HFFc6 (cell line): ENCODE measurements around the gene SPP2. TPM values are rescaled to one million over a fixed set of nuclear protein-coding genes. Genes with fewer than 3 reads are reported as not detected.

Experiments used
- DNase-seq: peaks from one replicate; pipeline ENCODE4 v3.0.0-alpha.2; 2018
- H3K27ac Mint-ChIP-seq: 2 replicates; pipeline ENCODE4 v1.8.0; 2020; ENCODE audit warnings: mild to moderate bottlenecking, mixed read lengths
- H3K27me3 Mint-ChIP-seq: 2 replicates; pipeline ENCODE4 v1.8.0; 2021; ENCODE audit warnings: mild to moderate bottlenecking, moderate library complexity, mixed read lengths; ENCODE audit not compliant: insufficient read depth
- H3K36me3 Mint-ChIP-seq: 2 replicates; pipeline ENCODE4 v1.8.0; 2021; ENCODE audit warnings: low read depth, mixed read lengths
- H3K4me1 Mint-ChIP-seq: 2 replicates; pipeline ENCODE4 v1.8.0; 2020; ENCODE audit warnings: low read depth, mixed read lengths
- H3K4me3 Mint-ChIP-seq: 2 replicates; pipeline ENCODE4 v1.8.0; 2020; ENCODE audit warnings: mild to moderate bottlenecking, moderate library complexity, mixed read lengths
- H3K9me3 Mint-ChIP-seq: 2 replicates; pipeline ENCODE4 v1.8.0; 2020; ENCODE audit warnings: mild to moderate bottlenecking, mixed read lengths
- long read RNA-seq: library from polyadenylated mRNA; unstranded; transcript quantifications from one replicate; pipeline ENCODE4 v2.0.0, GENCODE V29; 2019
- total RNA-seq, 6 experiments: library from RNA; stranded (reverse); fragmentation: NEBNext Ultra II Directional; extraction: Animal tissue kit (Norgen Biotek cat#: 25700); gene quantifications; 2 replicates in 1 of 6; 3 replicates in 5 of 6; pipeline ENCODE4 v1.2.3, GENCODE V29; 2021
- TF ChIP-seq, protein P1 (sequence below): fragments of 200-600 bp; sonication (generic); IDR thresholded peaks from 2 replicates; pipeline ENCODE4 v1.5.0; 2021; ENCODE audit warnings: antibody characterized with exemption, mild to moderate bottlenecking

Gene SPP2, protein sequence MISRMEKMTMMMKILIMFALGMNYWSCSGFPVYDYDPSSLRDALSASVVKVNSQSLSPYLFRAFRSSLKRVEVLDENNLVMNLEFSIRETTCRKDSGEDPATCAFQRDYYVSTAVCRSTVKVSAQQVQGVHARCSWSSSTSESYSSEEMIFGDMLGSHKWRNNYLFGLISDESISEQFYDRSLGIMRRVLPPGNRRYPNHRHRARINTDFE
- total RNA-seq = not detected
- long read RNA-seq = 0 reads

DNA sequence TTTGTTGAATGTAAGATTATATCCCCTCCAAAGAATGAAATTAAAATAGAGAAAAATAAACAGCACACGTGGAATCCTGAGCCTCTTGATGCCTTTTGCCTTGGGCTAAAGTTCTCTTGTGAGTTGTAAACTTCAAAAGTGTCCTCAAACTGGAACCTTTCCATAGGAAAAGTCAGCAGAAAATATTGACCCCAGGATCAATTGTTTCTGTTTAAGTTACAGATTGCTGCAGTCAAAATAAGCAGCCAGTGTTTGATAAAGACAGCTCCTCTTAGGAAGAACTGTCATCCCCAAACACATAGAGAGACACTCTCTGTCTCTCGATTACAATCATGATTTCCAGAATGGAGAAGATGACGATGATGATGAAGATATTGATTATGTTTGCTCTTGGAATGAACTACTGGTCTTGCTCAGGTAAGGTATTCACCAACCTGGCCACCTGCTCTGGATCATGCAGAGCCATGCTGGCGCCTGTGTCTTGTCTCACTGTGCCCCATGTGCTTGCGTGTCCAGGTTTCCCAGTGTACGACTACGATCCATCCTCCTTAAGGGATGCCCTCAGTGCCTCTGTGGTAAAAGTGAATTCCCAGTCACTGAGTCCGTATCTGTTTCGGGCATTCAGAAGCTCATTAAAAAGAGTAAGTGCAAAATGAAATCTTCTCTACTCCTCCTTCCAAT is at the start of gene SPP2:
Gene SPP2, plus strand, starts transcription at position 248 of the 681 bp plus-strand sequence. Its CDS starts 85 bp downstream, at position 333.
- TF ChIP-seq, protein P1, sequence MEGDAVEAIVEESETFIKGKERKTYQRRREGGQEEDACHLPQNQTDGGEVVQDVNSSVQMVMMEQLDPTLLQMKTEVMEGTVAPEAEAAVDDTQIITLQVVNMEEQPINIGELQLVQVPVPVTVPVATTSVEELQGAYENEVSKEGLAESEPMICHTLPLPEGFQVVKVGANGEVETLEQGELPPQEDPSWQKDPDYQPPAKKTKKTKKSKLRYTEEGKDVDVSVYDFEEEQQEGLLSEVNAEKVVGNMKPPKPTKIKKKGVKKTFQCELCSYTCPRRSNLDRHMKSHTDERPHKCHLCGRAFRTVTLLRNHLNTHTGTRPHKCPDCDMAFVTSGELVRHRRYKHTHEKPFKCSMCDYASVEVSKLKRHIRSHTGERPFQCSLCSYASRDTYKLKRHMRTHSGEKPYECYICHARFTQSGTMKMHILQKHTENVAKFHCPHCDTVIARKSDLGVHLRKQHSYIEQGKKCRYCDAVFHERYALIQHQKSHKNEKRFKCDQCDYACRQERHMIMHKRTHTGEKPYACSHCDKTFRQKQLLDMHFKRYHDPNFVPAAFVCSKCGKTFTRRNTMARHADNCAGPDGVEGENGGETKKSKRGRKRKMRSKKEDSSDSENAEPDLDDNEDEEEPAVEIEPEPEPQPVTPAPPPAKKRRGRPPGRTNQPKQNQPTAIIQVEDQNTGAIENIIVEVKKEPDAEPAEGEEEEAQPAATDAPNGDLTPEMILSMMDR = no peak
- Mint-ChIP-seq H3K9me3 (no peaks in the 10 kb centered on the region), H3K36me3 (no peaks in the 10 kb centered on the region), H3K27ac (no peak within 1 kb of the TSS), H3K4me1 (peaks cover 12% of the 10 kb centered on the region), H3K4me3 (no peak within 1 kb of the TSS), H3K27me3 (peaks cover 7% of the 10 kb centered on the region)
- no peak for DNase-seq

DNA sequence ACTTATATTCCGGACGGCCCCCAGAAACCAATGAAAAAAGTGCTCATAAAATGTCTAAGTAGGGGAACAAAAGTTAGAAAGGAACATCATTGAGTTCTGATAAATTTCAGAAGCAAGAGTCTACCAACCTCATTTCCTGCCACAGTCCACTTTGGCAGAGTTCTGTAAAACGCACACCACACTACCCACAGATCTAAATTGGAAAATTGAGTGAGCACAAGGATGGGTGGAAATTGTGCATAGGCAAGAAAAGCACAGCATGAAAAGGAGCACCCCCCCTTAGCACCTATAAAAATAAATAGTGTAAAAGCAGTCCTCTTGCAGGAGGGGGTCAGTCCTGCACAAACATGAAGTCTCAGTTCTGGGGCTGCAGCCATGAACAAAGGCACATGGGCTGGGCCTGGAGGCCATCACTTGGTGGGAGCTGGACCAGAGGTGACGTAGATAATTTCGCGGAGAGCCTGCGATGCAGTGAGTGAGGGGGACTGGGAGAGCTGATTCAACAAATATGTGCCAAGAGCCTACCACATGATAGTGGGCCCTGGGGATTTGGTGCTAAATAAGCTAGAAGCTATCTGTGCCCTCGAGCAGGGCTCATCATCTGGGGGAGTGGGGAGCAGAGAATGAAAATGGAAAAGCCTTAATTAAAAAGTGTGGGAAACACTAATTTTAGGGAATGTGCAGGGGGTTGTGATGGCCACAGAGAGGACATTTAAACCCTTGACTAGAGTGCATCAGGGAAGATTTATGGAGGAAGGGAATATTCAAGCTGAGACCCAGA is 48.9 kb upstream of the SPP2 start:
- no peaks in the 10 kb centered on the region for H3K9me3 Mint-ChIP-seq
- H3K4me3 Mint-ChIP-seq = no peak overlapping the region
- no peak for DNase-seq
- H3K4me1 Mint-ChIP-seq = peaks cover 18% of the 10 kb centered on the region
- no peak overlapping the region for H3K27ac Mint-ChIP-seq
- no peaks in the 10 kb centered on the region for H3K36me3 Mint-ChIP-seq
- peaks cover 9% of the 10 kb centered on the region for H3K27me3 Mint-ChIP-seq
- TF ChIP-seq, protein P1 = no peak

DNA sequence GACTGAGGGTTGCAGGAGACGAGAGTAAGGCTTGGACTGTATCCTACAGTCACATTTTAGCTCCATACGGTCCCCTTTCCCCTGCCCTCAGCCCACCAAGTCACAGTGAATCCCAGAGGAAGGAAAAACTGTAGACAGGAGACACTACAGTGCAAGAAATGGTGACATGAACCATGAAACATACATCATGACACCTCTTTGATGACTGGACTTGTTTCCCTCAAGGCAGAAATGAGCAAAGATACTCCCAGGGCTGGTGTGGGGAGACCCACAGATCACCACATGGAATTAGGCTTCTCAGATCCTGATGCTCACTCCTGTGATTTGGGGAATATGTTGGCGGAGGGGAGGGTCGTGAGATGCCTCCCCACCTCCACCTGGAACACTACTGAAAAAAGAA is 48.2 kb upstream of the SPP2 start:
- H3K27ac Mint-ChIP-seq = no peak overlapping the region
- H3K36me3 Mint-ChIP-seq = no peaks in the 10 kb centered on the region
- DNase-seq = no peak
- TF ChIP-seq, protein P1 = no peak
- peaks cover 9% of the 10 kb centered on the region for H3K27me3 Mint-ChIP-seq
- peaks cover 16% of the 10 kb centered on the region for H3K4me1 Mint-ChIP-seq
- H3K9me3 Mint-ChIP-seq = no peaks in the 10 kb centered on the region
- no peak overlapping the region for H3K4me3 Mint-ChIP-seq

DNA sequence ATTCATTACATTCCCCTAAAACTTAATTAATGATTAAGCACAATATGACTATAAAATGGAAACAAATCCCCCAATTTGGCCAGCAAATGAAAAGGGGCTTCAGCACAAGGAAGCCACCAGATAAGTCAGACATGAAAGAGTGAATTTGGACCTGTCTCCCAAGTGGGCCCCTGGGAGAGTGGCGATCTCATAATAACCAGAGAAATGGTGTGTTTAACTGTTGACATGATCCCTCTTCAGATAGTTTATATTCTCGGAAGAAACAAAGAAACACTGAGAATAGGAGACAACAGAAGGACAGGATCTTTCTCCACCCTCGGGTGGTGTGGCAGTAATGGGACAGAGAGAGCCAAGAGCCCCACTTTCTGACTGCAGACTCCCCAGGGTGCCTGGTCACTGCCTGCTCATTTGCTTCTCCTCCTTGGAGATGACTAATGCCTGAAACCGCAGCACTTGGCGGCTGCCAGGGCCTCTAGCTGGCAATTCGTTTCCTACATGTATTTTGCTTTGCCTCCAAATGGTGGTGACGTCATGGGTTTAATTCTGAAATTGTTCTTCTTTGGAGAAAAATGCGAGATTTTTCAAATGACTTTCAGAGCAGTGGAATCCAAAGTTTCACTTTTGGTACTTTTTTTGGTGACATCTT is 46.4 kb upstream of the SPP2 start:
- Mint-ChIP-seq H3K27me3 (peaks cover 6% of the 10 kb centered on the region), H3K4me3 (peak overlapping the region; percentile 35; the same call in 1 of the 2 replicates), H3K27ac (no peak overlapping the region), H3K4me1 (peaks cover 16% of the 10 kb centered on the region), H3K9me3 (no peaks in the 10 kb centered on the region), H3K36me3 (no peaks in the 10 kb centered on the region)
- DNase-seq = peak; percentile 85
- TF ChIP-seq, protein P1 = no peak

DNA sequence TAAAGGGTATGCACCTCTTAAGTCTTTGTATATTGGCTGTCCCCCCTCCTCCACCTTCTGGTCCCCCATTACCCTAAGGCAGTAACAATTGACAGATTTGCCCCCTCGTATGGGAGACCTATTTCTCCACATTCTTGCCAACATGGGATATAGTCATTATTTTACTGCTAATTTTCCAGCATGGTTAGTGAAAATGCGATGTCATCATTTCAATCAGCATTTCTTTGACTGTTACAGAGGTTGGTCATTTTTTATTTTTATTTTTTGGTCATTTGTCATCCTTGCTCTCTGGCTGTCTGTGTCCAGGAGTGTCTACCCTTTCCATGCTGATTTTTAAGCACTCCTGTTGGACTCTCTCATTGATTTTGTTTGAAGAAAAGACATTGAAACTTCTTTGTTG is 45.4 kb upstream of the SPP2 start:
- DNase-seq = no peak
- peaks cover 16% of the 10 kb centered on the region for H3K4me1 Mint-ChIP-seq
- no peak overlapping the region for H3K4me3 Mint-ChIP-seq
- TF ChIP-seq, protein P1 = no peak
- no peak overlapping the region for H3K27ac Mint-ChIP-seq
- H3K9me3 Mint-ChIP-seq = no peaks in the 10 kb centered on the region
- H3K27me3 Mint-ChIP-seq = peaks cover 6% of the 10 kb centered on the region
- H3K36me3 Mint-ChIP-seq = no peaks in the 10 kb centered on the region
